AG10803 (cell line): ENCODE results near the gene DPP8.
A peak's percentile ranks its signal among the peaks of the same experiment; 100 is the strongest.
"Not testable (repeated sequence)": the region's sequence is repeated elsewhere in the genome, so short reads cannot be mapped to it uniquely, and the experiment has no call there.

Source experiments
- DNase-seq: peaks from one replicate; pipeline ENCODE4 v3.0.0; 2010; ENCODE audit warnings: low read depth
- H3K4me3 ChIP-seq: 2 replicates; pipeline ENCODE4 v1.5.1; 2011; ENCODE audit warnings: mild to moderate bottlenecking, low read length, control low read depth
- CTCF ChIP-seq: conservative IDR thresholded peaks from 2 replicates; pipeline ENCODE4 v1.5.1; 2011; ENCODE audit warnings: mild to moderate bottlenecking, low read length, control low read depth, inconsistent platforms

The DPP8 gene

GRCh38 chr15:65460741-65461347 is 56.6 kb downstream of the DPP8 start:
- H3K4me3 ChIP-seq = no peak overlapping the region
- TF ChIP-seq CTCF = no peak
- peak; percentile 5 for DNase-seq

GRCh38 chr15:65455256-65455655 is 62.2 kb downstream of the DPP8 start:
- not testable (repeated sequence) for H3K4me3 ChIP-seq, DNase-seq

- H3K4me3 ChIP-seq = no peak overlapping the region
- TF ChIP-seq CTCF = no peak
- no peak for DNase-seq
These were observed 65.5 kb downstream of the DPP8 start for GRCh38 chr15:65451989-65452388.

- no peak for TF ChIP-seq CTCF
- no peak overlapping the region for H3K4me3 ChIP-seq
- DNase-seq = no peak
These were observed 66.9 kb downstream of the DPP8 start for GRCh38 chr15:65450556-65450955.

- no peak overlapping the region for H3K4me3 ChIP-seq
- no peak for DNase-seq
- no peak for TF ChIP-seq CTCF
These were observed 70.3 kb downstream of the DPP8 start for GRCh38 chr15:65447145-65447544.

GRCh38 chr15:65434201-65434600 is 83.3 kb downstream of the DPP8 start:
- H3K4me3 ChIP-seq = no peak overlapping the region
- no peak for DNase-seq
- no peak for TF ChIP-seq CTCF

GRCh38 chr15:65431731-65432130 is 85.8 kb downstream of the DPP8 start:
- H3K4me3 ChIP-seq = no peak overlapping the region
- DNase-seq = no peak
- no peak for TF ChIP-seq CTCF

- TF ChIP-seq CTCF = no peak
- DNase-seq = no peak
- H3K4me3 ChIP-seq = no peak overlapping the region
These were observed 91.2 kb downstream of the DPP8 start for GRCh38 chr15:65426216-65426853.
